HepG2 (cell line): ENCODE data around the gene C1orf35. TPM values are rescaled to one million over a fixed set of nuclear protein-coding genes. Genes with fewer than 3 reads are reported as not detected.
A peak's percentile ranks its signal among the peaks of the same experiment; 100 is the strongest.

Experiments used
- BCLAF1 ChIP-seq: fragments of 450-650 bp; IDR thresholded peaks from 2 replicates; pipeline ENCODE4 v1.6.1; 2017; ENCODE audit warnings: mild to moderate bottlenecking
- EEA1 ChIP-seq: sonication (generic); formaldehyde crosslinking; IDR thresholded peaks from 2 replicates; pipeline ENCODE4 v1.5.1; 2020; ENCODE audit warnings: mild to moderate bottlenecking, missing genetic modification reagents, borderline replicate concordance
- ELF4 ChIP-seq: sonication (generic); formaldehyde crosslinking; IDR thresholded peaks from 2 replicates; pipeline ENCODE4 v1.5.0; 2020; ENCODE audit warnings: missing genetic modification reagents, mild to moderate bottlenecking, moderate library complexity, borderline replicate concordance
- ETV5 ChIP-seq: IDR thresholded peaks from 2 replicates; pipeline ENCODE4 v1.6.1; 2018; ENCODE audit warnings: missing biosample characterization, missing genetic modification reagents, inconsistent platforms, borderline replicate concordance
- FOXA3 ChIP-seq: IDR thresholded peaks from 2 replicates; pipeline ENCODE4 v1.6.1; 2016; ENCODE audit warnings: missing genetic modification reagents, missing compliant biosample characterization
- FOXM1 ChIP-seq: sonication (generic); formaldehyde crosslinking; IDR thresholded peaks from 2 replicates; pipeline ENCODE4 v1.5.0; 2020; ENCODE audit warnings: missing genetic modification reagents
- HNF4G ChIP-seq, 2 experiments: sonication (generic) in 1 of 2; formaldehyde crosslinking in 1 of 2; IDR thresholded peaks; 2 replicates each; pipeline versions ENCODE4 v1.4.0 to v1.6.1; 2011 to 2020; ENCODE audit warnings: borderline replicate concordance in 2 of 2, low read depth in 2 of 2, mild to moderate bottlenecking in 2 of 2, low read length in 1 of 2, missing genetic modification reagents in 1 of 2, moderate library complexity in 1 of 2
- HOXA3 ChIP-seq: sonication (generic); formaldehyde crosslinking; IDR thresholded peaks from 2 replicates; pipeline ENCODE4 v1.5.0; 2020; ENCODE audit warnings: missing genetic modification reagents
- PHF21A ChIP-seq: sonication (generic); formaldehyde crosslinking; IDR thresholded peaks from 2 replicates; pipeline ENCODE4 v1.5.0; 2020; ENCODE audit warnings: mild to moderate bottlenecking, missing genetic modification reagents
- REL ChIP-seq: sonication (generic); formaldehyde crosslinking; conservative IDR thresholded peaks from 2 replicates; pipeline ENCODE4 v1.8.0; 2022; ENCODE audit warnings: mild to moderate bottlenecking, missing genetic modification reagents, moderate library complexity
- REXO4 ChIP-seq: sonication (generic); formaldehyde crosslinking; IDR thresholded peaks from 2 replicates; pipeline ENCODE4 v1.8.0; 2022; ENCODE audit warnings: missing genetic modification reagents, mild to moderate bottlenecking, borderline replicate concordance
- RFX5 ChIP-seq: IDR thresholded peaks from 2 replicates; pipeline ENCODE4 v1.6.1; 2011; ENCODE audit warnings: low read depth, low read length, improper control_type of control experiment
- SP2 ChIP-seq: sonication (generic); formaldehyde crosslinking; IDR thresholded peaks from 2 replicates; pipeline ENCODE4 v1.5.1; 2020; ENCODE audit warnings: mild to moderate bottlenecking, missing genetic modification reagents
- TBX3 ChIP-seq: fragments of 450-650 bp; IDR thresholded peaks from 2 replicates; pipeline ENCODE4 v1.6.1; 2017; ENCODE audit warnings: antibody characterized with exemption, mild to moderate bottlenecking, inconsistent platforms, borderline replicate concordance
- YEATS2 ChIP-seq: sonication (generic); formaldehyde crosslinking; IDR thresholded peaks from 2 replicates; pipeline ENCODE4 v1.4.0; 2020; ENCODE audit warnings: missing genetic modification reagents, borderline replicate concordance
- ZNF280B ChIP-seq: sonication (generic); formaldehyde crosslinking; IDR thresholded peaks from 2 replicates; pipeline ENCODE4 v1.5.0; 2020; ENCODE audit warnings: missing genetic modification reagents, mild to moderate bottlenecking, borderline replicate concordance
- ZNF547 ChIP-seq: sonication (generic); formaldehyde crosslinking; IDR thresholded peaks from 2 replicates; pipeline ENCODE4 v1.5.1; 2020; ENCODE audit warnings: mild to moderate bottlenecking, missing genetic modification reagents
- ZNF644 ChIP-seq: IDR thresholded peaks from 2 replicates; pipeline ENCODE4 v1.6.1; 2016; ENCODE audit warnings: low read depth
- ZSCAN21 ChIP-seq: sonication (generic); formaldehyde crosslinking; IDR thresholded peaks from 2 replicates; pipeline ENCODE4 v1.8.0; 2022; ENCODE audit warnings: mild to moderate bottlenecking, missing genetic modification reagents, moderate library complexity, borderline replicate concordance
- polyA plus RNA-seq, 8 experiments: library from polyadenylated mRNA; depleted of rRNA in 3 of 8; stranded (reverse) in 7 of 8; unstranded in 1 of 8; fragments of >200 nt; fragmentation: Illumina TruSeq in 4 of 8; extraction: Trizol in 4 of 8; gene quantifications; 2 replicates each; pipeline versions ENCODE4 v1.2.1 to v1.2.3, GENCODE V29; 2011 to 2016; ENCODE audit warnings: low read depth in 4 of 8, missing spikeins in 1 of 8, mixed read lengths in 1 of 8; ENCODE audit not compliant: insufficient read depth in 1 of 8
- total RNA-seq, 5 experiments: library from RNA; depleted of rRNA; stranded (reverse); fragments of >200 nt; fragmentation: Illumina TruSeq; extraction: Trizol; gene quantifications; 2 replicates each; pipeline ENCODE4 v1.2.3, GENCODE V29; 2016; ENCODE audit warnings: low read depth in 1 of 5
- TF ChIP-seq, protein P1 (sequence below): sonication (generic); formaldehyde crosslinking; IDR thresholded peaks from 2 replicates; pipeline ENCODE4 v1.4.0; 2020; ENCODE audit warnings: missing genetic modification reagents
- TF ChIP-seq, protein P2 (sequence below): sonication (generic); formaldehyde crosslinking; IDR thresholded peaks from 2 replicates; pipeline ENCODE4 v1.5.1; 2020; ENCODE audit warnings: missing genetic modification reagents, mild to moderate bottlenecking, borderline replicate concordance

C1orf35 gene
- total and polyA plus RNA-seq, 2 of the 13 experiments (the other 11 are each of a cell fraction or from before 2014, with no cell fraction given) = 8.1 to 19.3 TPM

DNA sequence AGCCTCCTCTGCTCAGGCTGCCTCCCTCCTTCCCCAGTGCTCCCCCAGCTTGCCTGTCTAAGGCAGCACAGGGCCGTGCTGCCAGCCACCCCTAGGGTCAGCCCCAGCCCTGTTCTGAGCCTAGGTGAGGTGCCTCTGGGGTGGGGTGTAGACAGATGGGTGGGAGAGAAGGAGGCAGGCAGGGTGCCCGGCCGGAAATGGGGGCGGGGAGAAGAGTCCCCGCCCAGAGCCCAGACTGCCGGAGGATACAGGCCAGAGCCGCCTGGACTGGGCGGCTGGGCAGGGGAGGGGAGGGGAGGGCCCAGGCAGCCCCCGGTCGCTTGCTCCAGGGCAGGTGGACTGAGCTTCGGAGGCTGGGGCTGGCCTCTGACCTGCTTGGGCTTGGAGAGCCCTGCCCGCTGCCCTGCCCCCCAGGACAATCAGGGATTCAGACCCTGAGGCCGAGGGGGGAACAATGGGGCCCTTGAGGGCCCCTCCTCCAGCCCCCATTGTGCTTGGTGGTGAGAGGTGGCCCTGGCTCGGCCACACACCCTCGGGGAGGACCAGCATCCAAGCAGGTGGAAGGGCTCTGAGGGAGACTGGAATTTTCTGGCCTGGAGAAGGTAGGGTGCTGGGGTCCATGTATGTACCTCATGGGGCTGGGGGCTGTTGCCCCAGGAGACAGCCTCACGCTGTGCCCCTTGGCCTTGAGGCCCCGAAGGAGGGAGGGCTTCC, 46.4 kb upstream of the C1orf35 start, which contains the start of gene GJC2 (continued):
- TF ChIP-seq, protein P1, sequence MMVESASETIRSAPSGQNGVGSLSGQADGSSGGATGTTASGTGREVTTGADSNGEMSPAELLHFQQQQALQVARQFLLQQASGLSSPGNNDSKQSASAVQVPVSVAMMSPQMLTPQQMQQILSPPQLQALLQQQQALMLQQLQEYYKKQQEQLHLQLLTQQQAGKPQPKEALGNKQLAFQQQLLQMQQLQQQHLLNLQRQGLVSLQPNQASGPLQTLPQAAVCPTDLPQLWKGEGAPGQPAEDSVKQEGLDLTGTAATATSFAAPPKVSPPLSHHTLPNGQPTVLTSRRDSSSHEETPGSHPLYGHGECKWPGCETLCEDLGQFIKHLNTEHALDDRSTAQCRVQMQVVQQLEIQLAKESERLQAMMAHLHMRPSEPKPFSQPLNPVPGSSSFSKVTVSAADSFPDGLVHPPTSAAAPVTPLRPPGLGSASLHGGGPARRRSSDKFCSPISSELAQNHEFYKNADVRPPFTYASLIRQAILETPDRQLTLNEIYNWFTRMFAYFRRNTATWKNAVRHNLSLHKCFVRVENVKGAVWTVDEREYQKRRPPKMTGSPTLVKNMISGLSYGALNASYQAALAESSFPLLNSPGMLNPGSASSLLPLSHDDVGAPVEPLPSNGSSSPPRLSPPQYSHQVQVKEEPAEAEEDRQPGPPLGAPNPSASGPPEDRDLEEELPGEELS (CRISPR knock-in tag) = peak; percentile 61; the same call in 1 of the 2 replicates
- TF ChIP-seq EEA1 = no peak
- TF ChIP-seq PHF21A (CRISPR knock-in tag) = peak; percentile 79
- TF ChIP-seq YEATS2 (CRISPR knock-in tag) = peak; percentile 37; the same call in 1 of the 2 replicates
- no peak for TF ChIP-seq REXO4
- no peak for TF ChIP-seq ZNF547 (CRISPR knock-in tag)
- TF ChIP-seq REL (CRISPR knock-in tag) = no peak
- TF ChIP-seq ETV5 (CRISPR knock-in tag) = peak; percentile 77
- peak; percentile 53; the same call in 1 of the 2 replicates for TF ChIP-seq ZSCAN21
- no peak for TF ChIP-seq FOXA3 (CRISPR knock-in tag)
- TF ChIP-seq SP2 (CRISPR knock-in tag) = no peak
- TF ChIP-seq ELF4 (CRISPR knock-in tag) = no peak
- TF ChIP-seq FOXM1 = no peak
- TF ChIP-seq ZNF280B (CRISPR knock-in tag) = peak; percentile 25; the same call in 1 of the 2 replicates
- TF ChIP-seq HNF4G (IDR thresholded peaks at IDR 0.05; ENCODE audit: borderline replicate concordance, low read depth, low read length) = no peak
- no peak; the same call in 1 of the 2 replicates for TF ChIP-seq HNF4G (CRISPR knock-in tag; IDR thresholded peaks at IDR 0.05; ENCODE audit: borderline replicate concordance, low read depth)
- no peak for TF ChIP-seq ZNF644 (CRISPR knock-in tag)
- peak; percentile 62 for TF ChIP-seq HOXA3 (CRISPR knock-in tag)
- TF ChIP-seq, protein P2, sequence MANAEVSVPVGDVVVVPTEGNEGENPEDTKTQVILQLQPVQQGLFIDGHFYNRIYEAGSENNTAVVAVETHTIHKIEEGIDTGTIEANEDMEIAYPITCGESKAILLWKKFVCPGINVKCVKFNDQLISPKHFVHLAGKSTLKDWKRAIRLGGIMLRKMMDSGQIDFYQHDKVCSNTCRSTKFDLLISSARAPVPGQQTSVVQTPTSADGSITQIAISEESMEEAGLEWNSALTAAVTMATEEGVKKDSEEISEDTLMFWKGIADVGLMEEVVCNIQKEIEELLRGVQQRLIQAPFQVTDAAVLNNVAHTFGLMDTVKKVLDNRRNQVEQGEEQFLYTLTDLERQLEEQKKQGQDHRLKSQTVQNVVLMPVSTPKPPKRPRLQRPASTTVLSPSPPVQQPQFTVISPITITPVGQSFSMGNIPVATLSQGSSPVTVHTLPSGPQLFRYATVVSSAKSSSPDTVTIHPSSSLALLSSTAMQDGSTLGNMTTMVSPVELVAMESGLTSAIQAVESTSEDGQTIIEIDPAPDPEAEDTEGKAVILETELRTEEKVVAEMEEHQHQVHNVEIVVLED (CRISPR knock-in tag) = no peak; the same call in 1 of the 2 replicates
- TF ChIP-seq BCLAF1 = no peak
- no peak for TF ChIP-seq RFX5
- TF ChIP-seq TBX3 = no peak
